K562 (cell line): Measurements from ENCODE around the gene ARID4B. TPM values are rescaled to one million over a fixed set of nuclear protein-coding genes. Genes with fewer than 3 reads are reported as not detected.
A peak's percentile ranks its signal among the peaks of the same experiment; 100 is the strongest.

Experiments used
- ARNT ChIP-seq, 2 experiments: fragments of 450-650 bp; IDR thresholded peaks; 2 replicates each; pipeline ENCODE4 v1.6.1; 2016; ENCODE audit warnings: mild to moderate bottlenecking in 1 of 2
- CHD7 ChIP-seq: fragments of 200-600 bp; sonication (generic); IDR thresholded peaks from one replicate; pipeline ENCODE4 v1.6.1; 2012; ENCODE audit warnings: mild to moderate bottlenecking, low read depth, low read length, inconsistent platforms
- polyA plus RNA-seq, 8 experiments: library from polyadenylated mRNA; depleted of rRNA in 4 of 8; stranded (reverse) in 5 of 8; unstranded in 3 of 8; fragments of >200 nt; fragmentation: Nextera tagmentation in 2 of 8; fragmentation: Illumina TruSeq in 1 of 8; extraction: Ambion mirVana in 2 of 8; extraction: Trizol in 1 of 8; gene quantifications; 2 replicates each; pipeline versions ENCODE4 v1.2.1 to v1.2.3, GENCODE V29; 2011 to 2014; ENCODE audit warnings: inconsistent platforms in 1 of 8, missing spikeins in 1 of 8
- total RNA-seq, 7 experiments: library from RNA; depleted of rRNA in 6 of 7; stranded (reverse); fragments of >200 nt in 6 of 7; fragmentation: Illumina TruSeq in 2 of 7; extraction: Trizol in 2 of 7; gene quantifications; 2 replicates each; pipeline versions ENCODE4 v1.2.1 to v1.2.3, GENCODE V29; 2011 to 2021; ENCODE audit warnings: low replicate concordance in 1 of 7

ARID4B gene
- total and polyA plus RNA-seq, 9 of the 15 experiments (the other 6 are each of a cell fraction or from before 2014, with no cell fraction given), result 8.4 to 38.9 (median 18.5) TPM

GRCh38 chr1:235160383-235160956 is 167.5 kb downstream of the ARID4B start (continued):
- TF ChIP-seq ARNT (IDR thresholded peaks at IDR 0.05) (peak in 1 of 2 experiments; percentile 5; a peak in 1 of 4 replicates), CHD7 (no peak)
